ENCODE results near the gene PRKCE.

GRCh38 chr2:46056541-46056940 is 405.1 kb downstream of the PRKCE start:
- TF ChIP-seq CTCF (IDR thresholded peaks at IDR 0.05), result no peak
- TF ChIP-seq EZH2 (IDR thresholded peaks at IDR 0.05; ENCODE audit: borderline replicate concordance, insufficient read depth, low read depth, low read length, poor library complexity, severe bottlenecking), result no peak
